Nephron progenitor cell (in vitro differentiated cells): ENCODE measurements around the gene TCEA3.
A peak's percentile ranks its signal among the peaks of the same experiment; 100 is the strongest.

ENCODE experiments used
- DNase-seq: peaks from one replicate; pipeline ENCODE4 v3.0.0; 2021
- H3K27ac Mint-ChIP-seq: 2 replicates; pipeline ENCODE4 v1.8.0; 2021; ENCODE audit warnings: mild to moderate bottlenecking, moderate library complexity, mixed read lengths
- H3K27me3 Mint-ChIP-seq: 2 replicates; pipeline ENCODE4 v1.8.0; 2021; ENCODE audit warnings: mild to moderate bottlenecking, low read depth, mixed read lengths; ENCODE audit not compliant: poor library complexity
- H3K36me3 Mint-ChIP-seq: 2 replicates; pipeline ENCODE4 v1.8.0; 2021; ENCODE audit warnings: low read depth, mixed read lengths
- H3K4me1 Mint-ChIP-seq: 2 replicates; pipeline ENCODE4 v1.8.0; 2021; ENCODE audit warnings: mixed read lengths
- H3K4me3 Mint-ChIP-seq: 2 replicates; pipeline ENCODE4 v1.8.0; 2021; ENCODE audit warnings: mild to moderate bottlenecking, moderate library complexity, mixed read lengths
- H3K9me3 Mint-ChIP-seq: 2 replicates; pipeline ENCODE4 v1.8.0; 2021; ENCODE audit warnings: mild to moderate bottlenecking, moderate library complexity, mixed read lengths
- TF ChIP-seq, protein P1 (sequence below): fragments of 200-600 bp; sonication (generic); IDR thresholded peaks from 2 replicates; pipeline ENCODE4 v1.5.0; 2021; ENCODE audit warnings: antibody characterized with exemption

Gene TCEA3

DNA sequence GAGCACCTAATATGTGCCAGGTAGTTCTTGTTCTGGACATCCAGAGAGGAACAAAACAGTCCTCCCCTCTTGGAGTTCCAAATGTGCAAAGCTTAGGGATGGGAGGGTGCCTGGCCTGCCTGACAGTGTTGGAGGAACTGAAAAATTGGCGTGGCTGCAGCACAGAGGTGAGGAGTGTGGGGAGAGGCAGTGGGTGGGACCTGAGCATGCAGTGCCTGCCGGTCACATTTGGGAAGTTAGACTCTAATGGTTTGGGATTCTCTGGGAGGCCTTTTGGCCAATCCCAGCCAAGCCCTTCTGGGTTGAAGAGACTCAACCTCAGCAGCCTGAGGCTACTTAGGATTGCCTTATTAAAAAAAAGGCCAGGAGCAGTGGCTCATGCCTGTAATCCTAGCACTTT lies 2.3 kb upstream of the TCEA3 start:
- TF ChIP-seq, protein P1, sequence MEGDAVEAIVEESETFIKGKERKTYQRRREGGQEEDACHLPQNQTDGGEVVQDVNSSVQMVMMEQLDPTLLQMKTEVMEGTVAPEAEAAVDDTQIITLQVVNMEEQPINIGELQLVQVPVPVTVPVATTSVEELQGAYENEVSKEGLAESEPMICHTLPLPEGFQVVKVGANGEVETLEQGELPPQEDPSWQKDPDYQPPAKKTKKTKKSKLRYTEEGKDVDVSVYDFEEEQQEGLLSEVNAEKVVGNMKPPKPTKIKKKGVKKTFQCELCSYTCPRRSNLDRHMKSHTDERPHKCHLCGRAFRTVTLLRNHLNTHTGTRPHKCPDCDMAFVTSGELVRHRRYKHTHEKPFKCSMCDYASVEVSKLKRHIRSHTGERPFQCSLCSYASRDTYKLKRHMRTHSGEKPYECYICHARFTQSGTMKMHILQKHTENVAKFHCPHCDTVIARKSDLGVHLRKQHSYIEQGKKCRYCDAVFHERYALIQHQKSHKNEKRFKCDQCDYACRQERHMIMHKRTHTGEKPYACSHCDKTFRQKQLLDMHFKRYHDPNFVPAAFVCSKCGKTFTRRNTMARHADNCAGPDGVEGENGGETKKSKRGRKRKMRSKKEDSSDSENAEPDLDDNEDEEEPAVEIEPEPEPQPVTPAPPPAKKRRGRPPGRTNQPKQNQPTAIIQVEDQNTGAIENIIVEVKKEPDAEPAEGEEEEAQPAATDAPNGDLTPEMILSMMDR, result no peak
- Mint-ChIP-seq H3K9me3 (no peaks in the 10 kb centered on the region), H3K27me3 (peaks cover 48% of the 10 kb centered on the region), H3K36me3 (peaks cover 39% of the 10 kb centered on the region), H3K4me3 (no peak overlapping the region), H3K4me1 (peaks cover 25% of the 10 kb centered on the region), H3K27ac (no peak overlapping the region)
- no peak for DNase-seq

DNA sequence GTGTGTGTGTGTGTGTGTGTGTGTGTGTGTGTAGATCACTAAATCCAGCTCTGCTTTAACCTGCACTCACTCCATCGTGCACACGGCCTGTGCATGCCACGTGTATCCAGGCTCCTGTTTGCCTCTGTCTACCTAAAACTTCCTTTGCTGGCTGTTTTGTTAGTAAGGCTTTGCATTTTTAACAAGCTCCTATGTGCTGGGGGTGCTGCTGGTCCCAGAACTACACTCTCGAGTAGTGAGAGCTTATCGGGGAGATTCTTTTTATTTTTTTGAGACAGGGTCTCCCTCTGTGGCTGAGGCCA lies 596 bp upstream of the TCEA3 start:
- H3K27me3 Mint-ChIP-seq, result peaks cover 54% of the 10 kb centered on the region
- H3K36me3 Mint-ChIP-seq, result peaks cover 28% of the 10 kb centered on the region
- H3K4me3 Mint-ChIP-seq, result peak overlapping the region; percentile 74
- H3K4me1 Mint-ChIP-seq, result peaks cover 25% of the 10 kb centered on the region
- H3K9me3 Mint-ChIP-seq, result peaks cover 4% of the 10 kb centered on the region
- no peak for DNase-seq
- TF ChIP-seq, protein P1, result no peak
- H3K27ac Mint-ChIP-seq, result no peak overlapping the region

DNA sequence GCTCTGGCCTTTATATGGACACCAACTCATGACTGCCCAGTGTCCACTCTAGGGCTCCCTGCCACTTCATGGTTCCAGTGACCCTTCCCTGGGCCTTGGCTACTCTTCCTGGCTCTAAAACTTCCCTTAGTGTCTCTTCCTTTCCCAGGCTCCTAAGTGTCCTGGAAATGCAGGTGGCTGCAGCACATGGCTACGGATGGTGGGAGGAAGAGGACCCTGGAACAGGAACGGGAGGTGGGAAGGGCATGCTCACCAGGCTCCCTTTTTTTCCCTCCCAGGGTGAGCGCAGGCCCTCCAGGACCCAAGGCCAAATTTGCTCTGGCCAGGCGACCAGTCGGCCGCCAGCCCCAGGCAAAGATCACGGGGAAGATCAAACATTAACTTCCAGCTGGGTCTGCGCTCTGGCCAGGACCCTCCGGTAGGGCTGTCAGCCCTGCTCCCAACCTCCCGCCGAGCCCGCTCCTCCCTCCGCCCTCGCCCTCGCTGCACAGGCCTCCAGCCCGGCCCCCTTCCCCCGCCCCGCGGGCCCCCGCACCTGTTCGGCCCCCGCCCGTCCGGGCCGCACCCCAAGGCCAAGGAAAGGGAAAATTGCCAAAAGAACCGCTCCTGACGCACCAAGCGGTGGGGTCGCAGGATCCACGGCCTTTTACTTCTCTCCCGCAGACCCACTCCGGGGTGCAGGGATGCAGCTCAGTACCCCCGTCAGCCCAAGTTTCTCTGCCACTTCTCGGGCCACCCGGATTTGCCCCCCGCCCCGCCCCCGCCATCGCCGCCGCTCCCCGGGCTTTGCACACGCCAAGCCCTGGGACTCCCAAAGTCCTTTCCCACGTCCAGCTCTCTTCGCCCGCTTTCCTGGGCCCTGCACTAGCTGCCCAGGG lies 894 bp downstream of the TCEA3 start:
- peaks cover 33% of the 10 kb centered on the region for H3K4me1 Mint-ChIP-seq
- TF ChIP-seq, protein P1, result no peak

DNA sequence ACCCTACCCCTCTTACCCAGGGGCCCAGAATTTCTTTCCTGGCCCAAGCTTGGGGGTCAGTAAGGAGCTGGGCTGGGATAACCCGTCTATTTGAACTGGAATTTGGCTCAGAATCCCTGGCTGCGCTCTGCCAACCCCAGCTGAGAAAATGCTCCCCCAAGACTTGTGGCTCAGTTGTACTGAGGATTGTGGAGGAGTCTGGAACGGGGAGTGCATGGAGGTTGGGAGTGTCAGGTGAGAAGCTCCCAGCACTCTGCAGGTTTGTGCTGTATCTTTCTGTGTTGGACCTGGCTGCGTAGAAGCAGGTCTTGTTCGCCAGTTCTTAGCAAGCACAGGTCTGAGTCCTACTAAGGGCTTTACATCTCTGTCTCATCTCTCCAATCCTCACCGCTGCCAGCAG lies 1.6 kb downstream of the TCEA3 start:
- no peak for DNase-seq
- H3K4me3 Mint-ChIP-seq, result peak overlapping the region; percentile 74
- peaks cover 61% of the 10 kb centered on the region for H3K27me3 Mint-ChIP-seq

More for the DNA sequence above, 894 bp downstream of the TCEA3 start:
- DNase-seq, result peak; percentile 63
- H3K4me3 Mint-ChIP-seq, result peak overlapping the region; percentile 83
- no peak overlapping the region for H3K27ac Mint-ChIP-seq
- peaks cover 21% of the 10 kb centered on the region for H3K36me3 Mint-ChIP-seq
- H3K9me3 Mint-ChIP-seq, result peaks cover 4% of the 10 kb centered on the region
- H3K27me3 Mint-ChIP-seq, result peaks cover 61% of the 10 kb centered on the region

DNA sequence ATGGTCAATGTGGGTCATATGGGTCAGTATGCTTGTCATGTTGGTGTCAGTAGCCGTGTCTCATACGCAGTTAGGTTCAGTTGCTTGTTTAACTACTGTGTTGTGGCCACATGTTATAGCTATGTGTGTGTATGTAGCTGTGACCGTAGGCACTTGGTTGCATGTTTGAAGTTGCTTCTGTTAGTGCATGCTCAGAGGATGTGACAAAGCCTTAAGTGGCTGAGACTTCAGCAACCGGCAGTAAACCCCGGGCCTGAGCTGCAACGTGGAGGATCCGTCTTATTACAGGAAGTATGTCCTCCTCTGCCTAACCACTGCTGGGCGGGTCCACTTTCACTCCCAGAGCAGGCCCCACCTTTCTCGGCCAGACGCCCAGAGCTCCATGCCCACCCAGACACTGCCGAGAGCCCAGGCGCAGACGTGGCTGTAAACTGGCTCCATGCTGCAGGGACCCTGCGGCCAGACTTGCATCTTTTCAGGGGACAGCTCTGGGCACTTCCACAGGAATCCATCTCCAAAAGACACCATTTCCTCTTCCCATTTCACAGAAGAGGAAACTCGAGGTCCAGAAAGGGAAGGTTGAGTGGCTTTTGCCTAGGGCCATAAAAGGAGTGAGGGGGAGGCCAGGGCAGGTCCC lies 2.2 kb downstream of the TCEA3 start:
- H3K4me3 Mint-ChIP-seq, result no peak overlapping the region
- no peak overlapping the region for H3K27ac Mint-ChIP-seq
- peaks cover 4% of the 10 kb centered on the region for H3K9me3 Mint-ChIP-seq
- peaks cover 35% of the 10 kb centered on the region for H3K4me1 Mint-ChIP-seq
- peaks cover 11% of the 10 kb centered on the region for H3K36me3 Mint-ChIP-seq
- peak; percentile 23 for DNase-seq
- TF ChIP-seq, protein P1, result no peak
- H3K27me3 Mint-ChIP-seq, result peaks cover 61% of the 10 kb centered on the region

More for the DNA sequence above, 1.6 kb downstream of the TCEA3 start:
- Mint-ChIP-seq H3K4me1 (peaks cover 33% of the 10 kb centered on the region), H3K27ac (no peak overlapping the region), H3K36me3 (peaks cover 14% of the 10 kb centered on the region), H3K9me3 (peaks cover 4% of the 10 kb centered on the region)
- TF ChIP-seq, protein P1, result no peak
